ENCODE measurements around the gene KDM4C. TPM values are rescaled to one million over a fixed set of nuclear protein-coding genes. Genes with fewer than 3 reads are reported as not detected.

Gene KDM4C
- total RNA-seq, 2 experiments from 2014 or later: 51.5 to 60.3 TPM

DNA sequence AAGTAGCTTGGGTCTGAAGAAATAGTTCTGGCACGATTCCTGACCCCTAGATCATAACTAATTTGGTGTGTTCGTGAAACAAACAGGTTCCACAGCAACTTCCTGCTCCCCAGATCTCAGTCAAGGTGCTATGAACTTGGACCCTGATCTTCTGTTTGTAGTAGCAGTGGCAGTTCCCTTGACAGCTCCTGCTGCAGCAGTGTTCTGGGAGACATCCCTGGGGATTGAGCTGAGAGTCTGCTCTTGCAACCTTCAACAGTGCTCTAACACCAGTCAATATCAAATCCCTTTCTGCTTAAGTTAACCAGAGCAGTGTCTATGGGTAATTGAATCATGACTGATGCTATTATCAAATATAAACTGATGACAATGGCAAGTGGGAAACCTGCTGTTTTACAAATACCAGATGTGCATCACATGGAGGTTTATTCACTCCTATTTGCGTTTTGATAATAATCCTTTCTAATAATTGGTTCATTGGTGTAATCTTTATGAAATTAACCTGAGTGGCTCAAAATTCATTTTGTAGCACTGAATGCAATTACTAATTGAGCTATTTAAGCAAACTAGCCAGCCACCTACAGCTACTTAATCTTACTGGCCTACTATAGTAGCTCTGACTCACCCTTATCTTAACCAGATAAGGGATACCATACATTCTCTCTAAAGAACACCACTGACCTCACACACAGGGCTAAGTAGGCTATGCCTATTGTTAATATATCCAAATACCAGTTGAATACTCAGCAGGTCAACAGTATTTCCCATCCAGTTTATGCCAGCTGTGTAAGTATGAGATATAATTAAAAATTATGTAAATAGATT lies 21.9 kb downstream of the KDM4C start:
- CTCF ChIA-PET (ENCODE audit: unreplicated experiment): no interaction called here
- Histone ChIP-seq H3K79me2 (ENCODE audit: insufficient read depth, low read depth, low read length) (peaks cover 74% of the 10 kb centered on the region; the same call in 1 of the 2 replicates), H3K9me2 (ENCODE audit: insufficient read depth, low read length) (no peaks in the 10 kb centered on the region), H3K4me3 (ENCODE audit: low read depth, low read length, poor library complexity, severe bottlenecking) (no peak overlapping the region), H3K9me3 (ENCODE audit: low read length) (no peaks in the 10 kb centered on the region), H2AFZ (ENCODE audit: low read length) (no peak overlapping the region), H4K20me1 (ENCODE audit: insufficient read depth, low read length) (no peaks in the 10 kb centered on the region; the same call in 1 of the 2 replicates), H3K27ac (ENCODE audit: low read depth, low read length, poor library complexity, severe bottlenecking) (no peak overlapping the region), H3K4me1 (ENCODE audit: insufficient read depth, low read length, poor library complexity, severe bottlenecking) (peaks cover 5% of the 10 kb centered on the region), H3K4me2 (ENCODE audit: low read length) (no peak overlapping the region), H3K36me3 (ENCODE audit: insufficient read depth, low read length) (no peaks in the 10 kb centered on the region)
- POLR2A ChIA-PET: interaction anchor here (0.7 to 2.0 kb wide), 3 partner anchors 16 to 34 kb away, joined by 4 to 8 read pairs (median 5); no protein-coding TSS in a partner anchor
- TF ChIP-seq, protein P1, sequence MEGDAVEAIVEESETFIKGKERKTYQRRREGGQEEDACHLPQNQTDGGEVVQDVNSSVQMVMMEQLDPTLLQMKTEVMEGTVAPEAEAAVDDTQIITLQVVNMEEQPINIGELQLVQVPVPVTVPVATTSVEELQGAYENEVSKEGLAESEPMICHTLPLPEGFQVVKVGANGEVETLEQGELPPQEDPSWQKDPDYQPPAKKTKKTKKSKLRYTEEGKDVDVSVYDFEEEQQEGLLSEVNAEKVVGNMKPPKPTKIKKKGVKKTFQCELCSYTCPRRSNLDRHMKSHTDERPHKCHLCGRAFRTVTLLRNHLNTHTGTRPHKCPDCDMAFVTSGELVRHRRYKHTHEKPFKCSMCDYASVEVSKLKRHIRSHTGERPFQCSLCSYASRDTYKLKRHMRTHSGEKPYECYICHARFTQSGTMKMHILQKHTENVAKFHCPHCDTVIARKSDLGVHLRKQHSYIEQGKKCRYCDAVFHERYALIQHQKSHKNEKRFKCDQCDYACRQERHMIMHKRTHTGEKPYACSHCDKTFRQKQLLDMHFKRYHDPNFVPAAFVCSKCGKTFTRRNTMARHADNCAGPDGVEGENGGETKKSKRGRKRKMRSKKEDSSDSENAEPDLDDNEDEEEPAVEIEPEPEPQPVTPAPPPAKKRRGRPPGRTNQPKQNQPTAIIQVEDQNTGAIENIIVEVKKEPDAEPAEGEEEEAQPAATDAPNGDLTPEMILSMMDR (conservative IDR thresholded peaks at IDR 0.05; ENCODE audit: low read length): no peak
- no peak for TF ChIP-seq EZH2phosphoT487 (IDR thresholded peaks at IDR 0.05; ENCODE audit: borderline replicate concordance, low read depth, low read length)
- no TSS peak for BruUV-seq (replicated peaks)
- no peak for DNase-seq (ENCODE audit: low spot score)
- intact Hi-C loops (cut with micrococcal nuclease; ENCODE audit: unreplicated experiment): no loop called here

DNA sequence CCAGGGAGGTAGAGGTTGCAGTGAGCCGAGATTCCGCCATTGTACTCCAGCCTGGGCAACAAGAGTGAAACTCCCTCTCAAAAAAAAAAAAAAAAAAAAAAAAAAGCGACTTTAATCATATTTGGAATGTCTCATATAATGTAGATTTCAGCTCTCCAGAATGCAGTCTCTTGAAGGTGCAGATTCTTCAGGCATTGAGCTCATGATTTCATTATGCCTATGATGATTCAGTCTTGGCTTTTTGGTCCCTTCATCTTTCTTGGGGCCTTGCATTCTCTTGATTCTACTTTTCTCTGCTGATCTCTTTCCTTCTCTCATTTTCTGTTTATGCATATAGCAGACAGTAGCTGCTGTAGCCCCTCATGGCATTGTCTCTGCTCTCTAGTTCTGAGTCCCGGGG lies 22.9 kb downstream of the KDM4C start:
- no peaks in the 10 kb centered on the region for H3K9me3 ChIP-seq (ENCODE audit: low read length)
- no peak overlapping the region for H3K4me2 ChIP-seq (ENCODE audit: low read length)
- POLR2A ChIA-PET: interaction anchor here (0.7 to 2.0 kb wide), 6 partner anchors 10 to 945 kb away, joined by 3 to 8 read pairs (median 4); no protein-coding TSS in a partner anchor
- H3K79me2 ChIP-seq (ENCODE audit: insufficient read depth, low read depth, low read length): peaks cover 75% of the 10 kb centered on the region; the same call in 1 of the 2 replicates
- no peak for DNase-seq (ENCODE audit: low spot score)
- no peak overlapping the region for H3K27ac ChIP-seq (ENCODE audit: low read depth, low read length, poor library complexity, severe bottlenecking)
- peaks cover 2% of the 10 kb centered on the region; the same call in 1 of the 2 replicates for H4K20me1 ChIP-seq (ENCODE audit: insufficient read depth, low read length)
- peaks cover 5% of the 10 kb centered on the region for H3K4me1 ChIP-seq (ENCODE audit: insufficient read depth, low read length, poor library complexity, severe bottlenecking)
- no peaks in the 10 kb centered on the region for H3K9me2 ChIP-seq (ENCODE audit: insufficient read depth, low read length)
- H3K4me3 ChIP-seq (ENCODE audit: low read depth, low read length, poor library complexity, severe bottlenecking): no peak overlapping the region
- BruUV-seq (replicated peaks): no TSS peak
- intact Hi-C loops (cut with micrococcal nuclease; ENCODE audit: unreplicated experiment): no loop called here
- no peaks in the 10 kb centered on the region for H3K36me3 ChIP-seq (ENCODE audit: insufficient read depth, low read length)
- no peak overlapping the region for H2AFZ ChIP-seq (ENCODE audit: low read length)
- CTCF ChIA-PET (ENCODE audit: unreplicated experiment): interaction anchor here (0.6 kb wide), 1 partner anchor 29 kb away, joined by 3 read pairs; no protein-coding TSS in a partner anchor
- TF ChIP-seq, protein P1 (conservative IDR thresholded peaks at IDR 0.05; ENCODE audit: low read length): no peak
- no peak for TF ChIP-seq EZH2phosphoT487 (IDR thresholded peaks at IDR 0.05; ENCODE audit: borderline replicate concordance, low read depth, low read length)
